Panc1 (cell line): ENCODE measurements around the gene GNPNAT1. TPM values are rescaled to one million over a fixed set of nuclear protein-coding genes. Genes with fewer than 3 reads are reported as not detected.

Experiments
- ATAC-seq: fragments of 200-7000 bp; cut with Tn5 transposase; 2 replicates; pipeline ENCODE4 v1.9.1; 2020; ENCODE audit warnings: mild to moderate bottlenecking, moderate library complexity
- BruUV-seq: library from RNA; stranded (reverse); fragments of 400-500 nt; replicated peaks from 2 replicates; lab custom pipeline; 2021; lab: Mats Ljungman, UMichigan
- CTCF ChIA-PET: fragments of 300-600 bp; sonication (Branson Sonifier 250); formaldehyde crosslinking; loops from one replicate; lab custom pipeline; 2022; ENCODE audit warnings: antibody characterized with exemption; lab: Charles Lee
- POLR2A ChIA-PET: fragments of 300-600 bp; sonication (Branson Sonifier 250); formaldehyde crosslinking; loops from one replicate; lab custom pipeline; 2022; ENCODE audit warnings: antibody characterized with exemption; lab: Charles Lee
- DNase-seq: peaks from one replicate; pipeline ENCODE4 v3.0.0-alpha.2; 2010; ENCODE audit warnings: low read depth, low spot score
- H3K27ac ChIP-seq: 2 replicates; pipeline ENCODE4 v1.5.1; 2011; ENCODE audit warnings: mild to moderate bottlenecking, low read length, inconsistent platforms
- H3K27me3 ChIP-seq: fragments of 200-500 bp; sonication (Bioruptor generic); 2 replicates; pipeline ENCODE4 v1.6.0; 2014; ENCODE audit warnings: low read length, inconsistent platforms; ENCODE audit not compliant: control insufficient read depth, insufficient read depth
- H3K36me3 ChIP-seq: fragments of 200-500 bp; sonication (Bioruptor generic); 2 replicates; pipeline ENCODE4 v1.5.1; 2014; ENCODE audit warnings: inconsistent platforms, mild to moderate bottlenecking, low read length, moderate library complexity; ENCODE audit not compliant: control insufficient read depth, insufficient read depth
- H3K4me1 ChIP-seq: 2 replicates; pipeline ENCODE4 v1.5.1; 2011; ENCODE audit warnings: inconsistent platforms, mild to moderate bottlenecking, low read length, moderate library complexity; ENCODE audit not compliant: control insufficient read depth, insufficient read depth
- H3K4me3 ChIP-seq, 2 experiments: 2 replicates each; pipeline ENCODE4 v1.5.1; 2011 to 2012; ENCODE audit warnings: low read depth in 2 of 2, low read length in 2 of 2, mild to moderate bottlenecking in 2 of 2, inconsistent platforms in 1 of 2, moderate library complexity in 1 of 2
- H3K9me3 ChIP-seq: fragments of 200-500 bp; sonication (Bioruptor generic); 2 replicates; pipeline ENCODE4 v1.5.1; 2014; ENCODE audit warnings: low read depth, mild to moderate bottlenecking, inconsistent platforms, low read length, moderate library complexity; ENCODE audit not compliant: control insufficient read depth, insufficient read depth
- CTCF ChIP-seq: fragments of 450-650 bp; IDR thresholded peaks from 2 replicates; pipeline ENCODE4 v1.5.1; 2017; ENCODE audit warnings: mild to moderate bottlenecking
- POLR2AphosphoS5 ChIP-seq: IDR thresholded peaks from 2 replicates; pipeline ENCODE4 v1.6.1; 2012; ENCODE audit warnings: mild to moderate bottlenecking, low read depth, low read length, moderate library complexity
- REST ChIP-seq, 2 experiments: IDR thresholded peaks; 2 replicates each; pipeline ENCODE4 v1.6.1; 2011 to 2012; ENCODE audit warnings: low read depth in 2 of 2, control low read depth in 1 of 2, low read length in 1 of 2, mild to moderate bottlenecking in 1 of 2, moderate library complexity in 1 of 2; ENCODE audit not compliant: insufficient read depth in 1 of 2
- SIN3A ChIP-seq: IDR thresholded peaks from 2 replicates; pipeline ENCODE4 v1.6.1; 2012; ENCODE audit warnings: low read depth, mild to moderate bottlenecking, low read length, moderate library complexity, borderline replicate concordance; ENCODE audit not compliant: insufficient read depth
- TCF7L2 ChIP-seq: IDR thresholded peaks from 2 replicates; pipeline ENCODE4 v1.6.1; 2011; ENCODE audit warnings: mild to moderate bottlenecking, low read depth, low read length, inconsistent platforms
- in situ Hi-C: cut with HindIII; loops from 2 replicates; pipeline ENCODE4 v1.10.0; 2016; ENCODE audit warnings: low sequenced_read_pairs, low pct_unique_long_range_greater_than_20kb
- intact Hi-C: fragments of 100-400 bp; cut with micrococcal nuclease; formaldehyde crosslinking; loops from one replicate; pipeline ENCODE4 v1.10.0; 2022; ENCODE audit not compliant: unreplicated experiment
- total RNA-seq: library from RNA; stranded (reverse); gene quantifications from one replicate; pipeline ENCODE4 v1.2.1, GENCODE V29; 2021; ENCODE audit not compliant: unreplicated experiment

The GNPNAT1 gene
- total RNA-seq, 1 experiment from 2014 or later = 22.2 TPM

GRCh38 chr14:52790756-52791222, 618 bp downstream of the GNPNAT1 start:
- TF ChIP-seq CTCF (no peak), TCF7L2 (no peak), REST (IDR thresholded peaks at IDR 0.05; ENCODE audit: insufficient read depth in 1 of 2, low read depth in 2 of 2, low read length in 1 of 2) (no peak), POLR2AphosphoS5 (no peak), SIN3A (0 out of 2 replicates have a peak, but pooled peaks have one; percentile 66)
- Histone ChIP-seq H3K4me3 (peak overlapping the region; percentile 70 to 83), H3K36me3 (peaks cover 6% of the 10 kb centered on the region; the same call in 1 of the 2 replicates), H3K9me3 (no peaks in the 10 kb centered on the region), H3K27ac (peak overlapping the region; percentile 91), H3K4me1 (peaks cover 5% of the 10 kb centered on the region), H3K27me3 (no peaks in the 10 kb centered on the region)
- POLR2A ChIA-PET = no interaction called here
- ATAC-seq (no peak), DNase-seq (no peak)
- BruUV-seq = no TSS peak
- CTCF ChIA-PET = no interaction called here
- intact Hi-C loops = no loop called here
- in situ Hi-C loops = no loop called here

DNA sequence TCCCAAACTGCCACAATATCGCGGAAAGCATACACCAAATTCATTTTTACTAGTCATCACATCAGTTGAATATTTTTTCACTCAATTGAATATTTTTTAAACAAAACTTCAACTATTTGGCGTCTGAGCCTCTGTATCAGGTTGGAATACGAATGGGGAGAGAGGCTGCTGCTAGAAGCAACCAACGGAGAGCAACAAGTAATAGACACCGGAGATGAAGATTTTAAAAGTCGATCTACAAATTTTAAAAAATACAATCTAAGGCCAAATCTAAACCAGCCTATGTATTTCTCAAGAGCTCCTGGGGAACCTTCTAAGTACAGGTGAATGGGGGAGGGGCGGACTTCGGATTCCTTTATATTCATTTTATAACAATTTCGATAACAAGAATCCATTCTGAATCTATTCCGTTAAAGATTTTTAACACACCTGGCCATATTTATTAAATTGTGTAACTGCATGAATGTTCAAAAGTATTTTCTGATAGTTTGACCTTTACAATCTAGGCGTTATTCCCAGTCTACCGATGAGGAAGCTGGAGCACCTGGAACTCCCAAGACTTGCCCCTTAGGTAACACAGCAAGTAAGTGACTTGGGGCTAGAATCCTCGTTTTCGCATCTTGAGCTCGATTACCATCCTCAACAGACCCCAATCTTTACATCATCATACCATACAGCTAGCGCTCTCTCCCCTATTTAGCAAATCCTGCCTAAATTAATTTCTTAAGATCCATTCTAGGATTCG, 1.2 kb downstream of the GNPNAT1 start:
- CTCF ChIA-PET = no interaction called here
- Histone ChIP-seq H3K36me3 (peaks cover 6% of the 10 kb centered on the region; the same call in 1 of the 2 replicates), H3K27me3 (no peaks in the 10 kb centered on the region), H3K4me3 (peak overlapping the region; percentile 70 to 83), H3K4me1 (peaks cover 5% of the 10 kb centered on the region), H3K27ac (peak overlapping the region; percentile 91), H3K9me3 (no peaks in the 10 kb centered on the region)
- DNase-seq (no peak), ATAC-seq (no peak)
- intact Hi-C loops = no loop called here
- TF ChIP-seq REST (IDR thresholded peaks at IDR 0.05; ENCODE audit: insufficient read depth in 1 of 2, low read depth in 2 of 2, low read length in 1 of 2) = no peak
- TF ChIP-seq TCF7L2 = no peak
- TF ChIP-seq POLR2AphosphoS5 = no peak
- TF ChIP-seq SIN3A = no peak
- TF ChIP-seq CTCF = no peak
- in situ Hi-C loops = no loop called here
- TSS peak; percentile 70 for BruUV-seq
- POLR2A ChIA-PET = no interaction called here
